NCI-H526 (cell line): ENCODE results near the gene TXNL4B.
A peak's percentile ranks its signal among the peaks of the same experiment; 100 is the strongest.
"Not testable (repeated sequence)": the region's sequence is repeated elsewhere in the genome, so short reads cannot be mapped to it uniquely, and the experiment has no call there.

ENCODE experiments used
- DNase-seq, 2 experiments: peaks; one replicate each; lab custom pipeline; 2025; lab: John Stamatoyannopoulos, UW

TXNL4B gene

DNA sequence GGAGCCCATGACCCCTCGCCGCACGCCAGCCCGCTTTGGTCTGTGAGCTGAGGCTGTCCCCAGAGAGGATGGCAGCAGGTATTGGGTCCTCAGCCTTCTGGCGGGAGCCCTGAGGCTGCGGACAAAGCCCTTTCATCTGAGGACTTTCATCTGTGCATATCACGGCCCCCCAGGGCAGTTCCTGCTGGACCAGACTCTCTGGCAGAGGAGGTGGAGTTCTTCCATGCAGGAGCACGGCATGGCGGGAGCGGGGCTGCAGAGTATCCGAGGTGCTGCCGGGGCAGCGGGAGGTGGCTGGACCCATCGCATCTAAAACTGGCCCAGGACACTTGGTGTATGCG, 19.0 kb upstream of the TXNL4B start:
- DNase-seq: no peak

DNA sequence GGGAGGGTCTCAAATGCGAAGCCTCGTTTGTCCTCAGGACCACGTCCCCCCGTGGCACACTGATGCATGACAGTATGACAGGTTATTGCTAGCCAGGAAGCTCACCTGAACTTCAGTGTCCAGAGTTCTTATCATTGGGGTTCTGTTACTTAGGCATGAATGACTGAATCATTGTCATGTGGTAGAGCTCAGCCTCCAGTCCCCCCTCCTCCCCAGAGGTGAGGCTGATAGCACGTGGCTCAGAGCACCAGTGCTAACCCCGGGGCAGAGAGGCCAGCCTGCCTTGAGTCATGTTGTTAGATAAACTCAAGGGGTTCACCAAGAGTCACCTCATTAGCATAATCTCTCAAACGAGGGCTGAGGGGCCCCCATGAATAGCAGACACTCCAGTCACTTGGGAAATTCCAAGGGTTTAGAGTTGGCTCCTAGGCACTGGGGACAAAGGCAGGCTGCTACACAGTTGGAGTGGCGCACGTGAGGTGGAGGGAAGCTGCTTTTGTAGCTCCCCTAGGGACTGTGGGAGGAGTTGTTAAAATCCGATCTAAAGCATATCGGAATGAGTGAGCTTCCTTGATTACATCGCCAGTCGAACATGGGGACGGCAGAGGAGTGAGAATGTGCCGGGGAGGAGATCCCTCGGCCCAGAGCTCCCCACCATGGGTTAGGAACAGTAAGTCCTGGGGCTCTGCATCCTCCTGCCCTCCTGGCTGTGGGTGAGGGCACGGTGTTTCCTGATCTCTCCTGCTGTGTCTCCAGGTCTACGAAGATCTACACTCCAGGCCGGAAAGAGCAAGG, 18.4 kb upstream of the TXNL4B start:
- DNase-seq: no peak

DNA sequence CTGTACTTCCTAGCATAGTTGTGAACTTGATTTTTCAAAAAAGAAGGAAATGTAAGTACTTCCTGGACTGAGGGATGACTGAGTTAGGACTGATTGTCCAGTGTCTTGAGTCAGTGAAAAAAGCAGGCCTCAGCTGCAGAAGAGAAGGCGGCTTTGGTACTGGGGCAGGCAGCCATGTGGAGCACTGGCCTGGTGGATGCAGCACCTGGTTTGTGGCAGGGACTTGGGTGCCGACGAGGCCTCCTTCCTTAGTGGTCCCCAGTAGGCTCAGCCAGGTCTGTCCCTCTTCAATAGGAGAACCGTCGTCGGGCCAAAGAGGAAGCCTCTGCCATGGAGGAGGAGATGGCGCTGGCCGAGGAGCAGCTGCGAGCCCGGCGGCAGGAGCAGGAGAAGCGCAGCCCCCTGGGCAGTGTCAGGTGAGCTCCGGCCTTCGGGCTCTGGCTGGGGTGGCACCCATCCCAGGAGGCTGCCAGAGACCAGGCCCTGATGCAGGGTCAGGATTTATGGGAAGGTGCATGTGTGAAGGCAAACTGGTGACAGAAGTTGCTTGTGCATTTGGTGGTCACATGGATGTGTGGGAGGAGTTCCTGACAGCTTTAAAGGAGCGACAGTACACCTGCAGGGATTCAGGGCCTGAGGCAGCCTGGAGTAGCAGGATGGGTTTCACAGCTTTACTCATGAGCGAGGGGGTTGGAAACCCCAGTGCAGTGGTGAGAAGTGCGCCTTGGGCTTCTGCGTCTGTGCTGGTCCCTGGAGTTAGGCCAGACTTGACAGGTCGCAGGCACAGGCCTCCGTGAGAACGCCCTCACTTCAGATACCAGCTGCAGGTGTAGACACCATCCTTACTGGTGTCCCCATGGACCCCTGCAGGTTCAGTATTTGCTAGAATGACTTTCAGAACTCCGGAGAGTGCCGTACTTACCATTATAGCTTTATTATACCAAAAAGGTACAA, 17.5 kb upstream of the TXNL4B start:
- DNase-seq: no peak

DNA sequence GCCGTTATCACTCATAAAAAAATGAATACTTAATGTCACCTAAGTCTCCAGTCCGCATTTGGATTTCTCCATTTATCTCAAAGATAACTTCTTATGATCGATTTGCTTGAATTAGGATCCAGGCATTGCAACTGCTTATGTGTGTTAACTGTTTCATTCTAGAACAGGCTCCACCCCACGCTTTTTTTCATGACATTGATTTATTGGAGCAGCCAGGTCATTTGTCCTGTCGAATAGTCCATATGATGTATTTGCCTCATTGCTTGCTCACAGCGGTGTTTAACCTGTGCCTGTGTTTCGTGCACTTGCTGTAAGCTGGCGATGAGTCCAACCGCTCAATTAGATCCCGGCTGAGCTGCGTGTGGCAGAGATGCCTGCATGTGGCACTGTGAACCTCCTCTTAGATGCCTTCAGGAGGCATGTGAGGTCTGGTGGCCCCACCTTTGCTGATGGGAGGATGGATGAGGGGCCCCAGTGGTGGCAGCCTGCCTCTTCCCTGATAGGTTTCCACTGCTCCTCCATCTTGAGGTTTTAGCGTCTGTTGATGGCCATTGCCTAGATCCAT, 16.6 kb upstream of the TXNL4B start:
- DNase-seq: no peak

DNA sequence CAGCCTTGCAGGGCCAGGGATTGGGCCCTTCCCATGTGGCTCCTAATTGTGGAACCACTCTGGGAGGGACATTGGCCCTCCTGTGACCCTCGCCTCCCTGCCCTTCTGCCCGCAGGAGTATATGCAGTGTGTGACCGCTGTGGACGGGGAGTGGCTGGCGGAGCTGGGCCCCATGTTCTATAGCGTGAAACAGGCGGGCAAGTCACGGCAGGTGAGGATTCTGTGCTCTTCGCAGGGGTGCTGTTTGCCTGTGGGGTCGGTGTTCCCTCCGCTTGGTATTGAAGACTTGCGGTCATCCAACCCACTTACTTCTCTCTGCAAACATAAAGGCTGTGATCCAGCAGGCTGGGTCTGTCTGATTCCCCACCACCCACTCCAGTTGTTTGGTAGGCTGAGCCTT, 15.9 kb upstream of the TXNL4B start:
- DNase-seq: no peak

DNA sequence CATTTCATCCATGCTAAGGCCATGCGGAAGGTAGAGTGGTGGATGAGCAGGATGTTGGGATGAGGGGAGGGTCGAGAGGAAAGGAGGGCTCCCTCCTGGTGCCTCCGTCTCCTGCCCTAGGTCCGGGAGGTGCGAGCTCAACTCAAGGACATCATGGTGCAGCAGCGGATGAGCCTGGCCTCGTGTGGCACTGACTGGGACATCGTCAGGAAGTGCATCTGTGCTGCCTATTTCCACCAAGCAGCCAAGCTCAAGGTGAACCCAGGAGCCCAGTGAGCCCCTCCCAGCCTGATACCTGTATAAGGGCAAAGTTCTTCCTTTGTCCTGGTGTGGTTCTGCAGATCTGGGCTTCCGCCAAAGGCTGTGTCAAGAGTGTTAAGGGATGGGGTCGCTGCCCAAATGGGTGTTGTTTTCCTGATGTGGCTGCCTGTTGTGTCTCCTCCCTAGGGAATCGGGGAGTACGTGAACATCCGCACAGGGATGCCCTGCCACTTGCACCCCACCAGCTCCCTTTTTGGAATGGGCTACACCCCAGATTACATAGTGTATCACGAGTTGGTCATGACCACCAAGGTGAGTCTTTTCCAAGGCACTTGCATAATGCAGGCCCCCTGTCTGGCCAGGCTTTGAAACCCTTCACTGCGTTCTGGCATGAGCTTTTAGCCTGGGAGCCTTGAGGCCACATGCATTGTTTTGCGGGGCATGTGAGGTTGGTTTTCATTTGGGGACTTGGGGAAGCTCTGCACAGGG, 15.1 kb upstream of the TXNL4B start:
- no peak for DNase-seq

DNA sequence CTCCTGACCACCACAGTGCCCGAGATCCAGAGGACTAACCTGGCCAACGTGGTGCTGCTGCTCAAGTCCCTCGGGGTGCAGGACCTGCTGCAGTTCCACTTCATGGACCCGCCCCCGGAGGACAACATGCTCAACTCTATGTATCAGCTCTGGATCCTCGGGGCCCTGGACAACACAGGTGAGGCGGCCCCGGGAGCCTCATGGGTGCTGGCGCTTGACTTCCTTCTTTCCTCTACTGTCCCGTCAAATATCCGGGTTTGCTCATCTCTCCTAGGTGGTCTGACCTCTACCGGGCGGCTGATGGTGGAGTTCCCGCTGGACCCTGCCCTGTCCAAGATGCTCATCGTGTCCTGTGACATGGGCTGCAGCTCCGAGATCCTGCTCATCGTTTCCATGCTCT, 14.0 kb upstream of the TXNL4B start:
- DNase-seq: no peak

DNA sequence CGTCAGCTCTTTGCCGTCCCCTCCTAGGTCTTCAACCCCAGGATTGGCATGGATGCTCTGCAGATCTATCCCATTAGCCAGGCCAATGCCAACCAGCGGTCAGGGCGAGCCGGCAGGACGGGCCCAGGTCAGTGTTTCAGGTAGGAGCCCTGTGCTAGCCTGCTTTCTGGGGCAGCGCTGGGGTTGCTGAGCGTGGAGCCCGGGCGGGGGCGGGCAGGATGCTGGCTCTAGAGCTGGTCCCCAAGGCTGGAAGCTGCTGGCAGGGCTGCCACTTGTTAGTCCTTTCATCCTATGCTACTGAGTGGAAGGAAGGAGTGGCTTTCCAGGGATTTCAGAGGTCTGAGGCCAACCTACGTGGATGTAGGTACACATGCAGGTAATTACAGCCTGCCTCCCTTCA, 12.6 kb upstream of the TXNL4B start:
- DNase-seq: no peak

DNA sequence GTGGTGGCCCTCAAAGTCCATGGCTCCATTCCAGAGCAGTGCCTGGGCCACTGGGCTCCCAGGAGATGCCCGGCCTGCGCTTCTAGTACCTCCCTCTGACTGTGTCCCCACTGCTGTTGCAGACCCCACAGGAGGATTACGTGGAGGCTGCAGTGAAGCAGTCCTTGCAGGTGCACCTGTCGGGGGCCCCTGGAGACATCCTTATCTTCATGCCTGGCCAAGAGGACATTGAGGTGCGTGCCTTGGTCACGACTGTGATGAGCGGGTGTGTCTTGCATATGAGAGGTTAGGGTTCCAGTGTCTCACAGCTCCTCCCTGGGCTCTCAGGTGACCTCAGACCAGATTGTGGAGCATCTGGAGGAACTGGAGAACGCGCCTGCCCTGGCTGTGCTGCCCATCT, 11.5 kb upstream of the TXNL4B start:
- no peak for DNase-seq

DNA sequence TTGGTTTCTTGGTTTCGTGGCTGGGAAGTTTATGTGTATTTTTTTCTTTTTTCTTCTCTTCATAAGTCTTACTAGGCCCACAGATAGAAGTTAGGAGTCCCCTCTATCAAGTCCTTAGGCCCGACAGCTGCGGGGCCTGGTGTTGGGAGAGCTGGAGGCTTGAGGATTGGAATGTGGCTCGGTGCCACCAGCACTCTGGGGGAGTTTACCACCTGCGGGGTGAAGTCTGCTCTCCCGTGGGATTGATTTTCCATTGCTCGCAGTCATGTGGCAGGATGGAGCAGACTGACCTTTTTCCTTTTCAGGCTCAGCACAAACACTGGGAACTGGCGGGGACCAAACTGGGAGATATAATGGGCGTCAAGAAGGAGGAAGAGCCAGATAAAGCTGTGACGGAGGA, 7.8 kb upstream of the TXNL4B start:
- no peak for DNase-seq

DNA sequence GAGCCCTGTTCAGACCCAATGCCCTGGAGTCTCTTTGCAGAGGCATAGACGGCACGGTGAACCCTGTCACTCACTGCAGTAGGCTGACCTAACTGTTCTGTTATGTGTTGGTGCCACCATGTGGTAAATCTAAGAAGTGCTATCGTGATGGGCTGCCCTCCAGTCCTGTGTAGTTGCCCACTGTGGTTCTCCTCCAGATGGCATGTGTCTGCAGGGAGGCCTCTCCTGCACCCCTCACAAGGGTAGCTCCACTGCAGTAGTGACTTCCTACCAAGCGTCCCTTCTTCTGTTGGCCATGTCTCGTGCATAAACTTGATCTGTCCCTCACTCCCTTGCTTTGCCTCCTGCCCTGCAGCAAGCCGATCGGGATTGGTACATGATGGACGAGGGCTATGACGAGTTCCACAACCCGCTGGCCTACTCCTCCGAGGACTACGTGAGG, 6.0 kb upstream of the TXNL4B start:
- peak; percentile 16 to 60 for DNase-seq

DNA sequence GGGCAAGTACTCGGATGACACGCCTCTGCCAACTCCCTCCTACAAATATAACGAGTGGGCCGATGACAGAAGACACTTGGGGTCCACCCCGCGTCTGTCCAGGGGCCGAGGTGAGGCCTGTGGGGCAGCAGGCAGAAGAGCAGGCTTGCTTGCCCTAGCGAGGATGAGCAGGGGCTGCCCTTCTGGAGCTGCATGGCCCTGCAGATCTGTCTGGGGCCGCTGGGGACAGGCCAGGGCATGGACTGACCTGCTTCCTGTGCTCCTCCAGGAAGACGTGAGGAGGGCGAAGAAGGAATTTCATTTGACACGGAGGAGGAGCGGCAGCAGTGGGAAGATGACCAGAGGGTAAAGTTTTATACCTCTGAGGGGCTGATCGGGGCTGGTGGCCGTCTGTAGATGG, 5.5 kb upstream of the TXNL4B start:
- no peak for DNase-seq

DNA sequence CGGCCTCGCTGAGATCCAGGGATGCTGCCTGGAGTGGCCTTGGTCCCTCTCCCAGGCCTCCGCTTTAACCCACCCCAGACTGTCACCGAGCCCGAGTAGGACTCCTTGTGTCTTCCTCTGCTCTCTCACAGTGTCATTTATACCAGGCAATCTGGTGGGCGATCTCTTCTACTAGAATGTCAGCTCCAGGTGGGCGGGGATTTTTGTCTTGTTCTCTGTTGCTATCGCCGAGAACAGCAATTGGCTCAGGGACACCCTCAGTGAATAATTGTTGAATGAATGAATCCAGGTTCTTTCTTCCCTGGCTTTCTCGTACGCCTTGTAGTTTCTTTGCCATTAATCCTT, 818 bp upstream of the TXNL4B start:
- no peak for DNase-seq

DNA sequence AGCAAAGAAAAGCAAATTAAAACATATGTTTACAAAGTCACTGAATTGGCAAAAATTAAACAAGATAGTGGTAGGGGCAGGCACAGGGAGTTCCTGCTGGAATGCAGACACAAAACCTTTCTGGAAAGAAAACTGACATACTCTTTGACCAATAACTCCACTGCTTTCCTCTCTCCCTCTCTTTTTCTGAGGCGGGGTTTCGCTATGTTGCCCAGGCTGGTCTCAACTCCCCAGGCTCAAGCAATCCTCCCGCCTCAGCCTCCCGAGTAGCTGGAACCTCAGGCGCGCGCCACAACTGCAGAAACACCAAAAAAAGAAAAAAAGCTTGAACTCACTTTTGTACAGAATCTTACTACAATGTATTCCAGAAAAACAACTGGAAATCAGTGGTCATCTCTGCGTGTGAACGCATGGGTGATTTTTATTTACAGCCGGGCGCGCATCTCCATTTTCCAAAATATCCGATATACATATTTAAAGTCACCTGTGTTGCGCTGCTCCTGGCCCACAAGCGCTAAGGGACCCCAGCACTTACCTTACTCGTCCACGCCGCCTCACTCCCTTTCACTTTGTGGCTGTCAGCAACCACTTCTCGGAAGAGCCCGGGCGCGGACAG, 480 bp downstream of the TXNL4B start:
- DNase-seq: peak; percentile 2 to 8

DNA sequence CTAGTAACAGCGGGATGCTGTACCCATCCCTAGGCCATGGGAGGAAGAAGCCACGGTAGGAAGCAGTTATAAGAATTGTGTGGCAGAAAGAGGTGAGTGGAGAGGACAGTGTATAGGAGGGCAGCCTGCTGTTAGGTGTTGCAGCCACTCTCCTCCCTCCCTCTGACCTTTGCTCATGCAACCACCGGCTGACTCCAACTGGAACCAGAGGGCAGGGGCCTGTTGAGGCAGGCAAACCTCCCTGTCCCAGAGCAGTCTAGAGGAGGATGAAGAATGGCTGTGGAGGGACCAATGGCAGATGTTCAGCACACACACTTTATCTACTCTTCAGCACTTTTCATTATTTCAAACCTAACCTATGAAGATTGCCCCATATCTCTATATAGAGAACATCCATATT, 2.2 kb downstream of the TXNL4B start:
- no peak for DNase-seq

DNA sequence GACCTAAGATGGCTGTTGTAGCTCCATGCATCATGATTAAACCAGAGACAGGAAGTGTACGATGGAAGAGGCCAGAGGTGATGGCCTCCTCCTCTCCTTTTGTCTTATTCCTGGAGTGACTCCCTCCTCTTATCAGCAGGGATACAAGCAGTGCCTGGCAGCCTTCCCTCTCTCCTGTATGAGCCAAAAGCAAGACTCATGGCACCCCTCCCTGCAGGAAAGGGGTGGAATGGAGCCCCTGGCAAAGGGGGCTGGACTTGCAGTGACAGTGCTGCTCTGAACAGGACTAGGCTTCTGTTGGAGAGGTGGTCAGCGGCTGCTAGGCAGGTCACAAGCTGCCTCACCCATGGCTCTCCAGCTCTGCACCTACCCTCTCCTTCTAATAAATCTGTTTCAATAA, 8.4 kb downstream of the TXNL4B start:
- no peak for DNase-seq

DNA sequence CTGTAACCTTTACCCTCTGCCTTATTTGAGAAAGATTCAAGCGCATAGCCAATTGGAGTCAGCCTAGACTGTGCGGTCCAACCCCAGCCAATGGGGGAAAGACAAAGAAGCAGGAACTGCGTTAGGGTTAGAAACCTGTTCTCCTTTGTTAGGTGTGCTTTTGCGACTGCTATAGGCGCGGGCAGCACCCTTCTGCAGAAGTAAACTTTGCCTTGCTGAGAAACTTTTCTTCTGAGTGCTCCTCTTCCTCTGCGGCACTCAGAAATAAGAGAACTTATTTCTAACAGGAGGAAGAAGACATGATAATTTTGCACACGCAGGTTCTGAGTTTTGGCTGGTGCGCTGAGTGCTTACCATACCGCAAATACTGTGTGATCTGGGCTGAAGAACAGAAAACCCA, 9.0 kb downstream of the TXNL4B start:
- no peak for DNase-seq

DNA sequence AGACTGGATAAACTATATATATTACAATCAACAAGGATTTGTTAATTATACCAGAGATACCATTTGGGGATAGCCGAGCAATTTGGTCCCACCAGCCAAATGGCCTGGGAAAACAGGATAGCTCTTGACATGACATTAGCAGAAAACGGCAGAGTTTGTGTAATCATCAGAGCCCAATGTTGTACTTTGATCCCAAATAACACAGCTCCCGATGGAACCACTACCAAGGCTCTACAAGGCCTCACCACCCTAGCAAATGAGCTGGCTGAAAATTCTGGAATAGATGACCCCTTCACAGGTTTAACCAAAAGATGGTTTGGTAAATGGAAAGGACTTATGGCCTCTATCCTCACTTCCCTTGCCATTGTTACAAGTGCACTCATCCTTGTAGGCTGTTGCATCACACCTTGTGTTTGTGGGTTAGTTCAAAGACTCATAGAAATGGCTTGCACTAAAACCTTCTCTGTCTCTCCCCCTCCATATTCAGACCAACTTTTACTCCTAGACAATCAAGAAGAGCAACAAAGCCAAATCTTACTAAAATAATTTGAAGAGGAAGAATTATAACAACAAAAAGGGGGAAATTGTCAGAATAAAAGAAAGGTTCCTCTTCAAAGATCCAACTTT, 9.5 kb downstream of the TXNL4B start:
- DNase-seq: no peak

DNA sequence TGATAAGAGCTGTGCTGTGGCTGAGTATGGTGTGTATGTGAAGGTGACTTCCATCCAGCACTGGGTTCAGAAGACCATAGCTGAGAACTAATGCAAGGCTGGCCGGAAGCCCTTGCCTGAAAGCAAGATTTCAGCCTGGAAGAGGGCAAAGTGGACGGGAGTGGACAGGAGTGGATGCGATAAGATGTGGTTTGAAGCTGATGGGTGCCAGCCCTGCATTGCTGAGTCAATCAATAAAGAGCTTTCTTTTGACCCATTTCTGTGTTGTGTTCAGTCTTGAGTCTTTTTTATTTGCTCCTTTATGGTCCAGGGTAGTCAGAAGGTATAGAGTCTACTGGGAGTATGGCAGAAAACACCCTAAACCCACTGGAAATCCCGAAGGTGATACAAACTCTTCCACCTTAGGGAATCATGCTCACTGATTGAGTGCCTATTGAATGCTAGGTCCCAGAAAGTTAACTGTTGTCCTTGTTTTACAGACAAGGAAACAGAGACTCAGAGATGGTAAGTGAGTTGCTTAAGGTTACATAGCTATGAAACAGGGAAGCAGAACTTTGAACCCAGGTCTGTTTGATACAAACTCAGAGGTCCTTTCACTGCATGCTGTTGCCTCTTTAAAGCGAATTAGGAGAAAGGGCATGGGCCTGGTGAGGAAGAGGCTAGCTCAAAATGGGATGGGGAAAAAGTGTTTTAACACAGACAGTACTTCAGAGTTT, 16.3 kb downstream of the TXNL4B start:
- not testable (repeated sequence) for DNase-seq

DNA sequence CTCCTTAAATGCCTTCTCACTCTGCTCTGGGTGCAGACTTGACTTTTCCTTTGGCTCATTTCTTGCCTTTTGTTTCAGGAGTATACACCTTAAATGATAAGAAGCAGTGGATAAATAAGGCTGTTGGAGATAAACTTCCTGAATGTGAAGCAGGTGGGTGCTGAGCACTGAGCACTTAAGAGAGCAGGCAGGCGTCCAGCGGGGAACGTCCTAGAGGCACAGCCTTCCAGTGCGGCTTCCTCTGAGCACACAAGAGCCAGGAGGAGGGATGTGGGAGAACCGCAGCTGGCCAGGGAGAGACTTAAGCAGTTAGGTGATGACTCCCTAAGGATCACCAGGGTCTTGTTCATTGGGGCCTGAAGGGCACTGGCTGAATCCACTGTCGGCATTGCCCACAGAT, 18.4 kb downstream of the TXNL4B start:
- not testable (repeated sequence) for DNase-seq
